ENCODE data around the gene SHB.

The SHB gene

GRCh38 chr9:38042626-38043357 is 26.2 kb downstream of the SHB start:
- no peak for DNase-seq (ENCODE audit: low read depth in 3 of 3)

DNA sequence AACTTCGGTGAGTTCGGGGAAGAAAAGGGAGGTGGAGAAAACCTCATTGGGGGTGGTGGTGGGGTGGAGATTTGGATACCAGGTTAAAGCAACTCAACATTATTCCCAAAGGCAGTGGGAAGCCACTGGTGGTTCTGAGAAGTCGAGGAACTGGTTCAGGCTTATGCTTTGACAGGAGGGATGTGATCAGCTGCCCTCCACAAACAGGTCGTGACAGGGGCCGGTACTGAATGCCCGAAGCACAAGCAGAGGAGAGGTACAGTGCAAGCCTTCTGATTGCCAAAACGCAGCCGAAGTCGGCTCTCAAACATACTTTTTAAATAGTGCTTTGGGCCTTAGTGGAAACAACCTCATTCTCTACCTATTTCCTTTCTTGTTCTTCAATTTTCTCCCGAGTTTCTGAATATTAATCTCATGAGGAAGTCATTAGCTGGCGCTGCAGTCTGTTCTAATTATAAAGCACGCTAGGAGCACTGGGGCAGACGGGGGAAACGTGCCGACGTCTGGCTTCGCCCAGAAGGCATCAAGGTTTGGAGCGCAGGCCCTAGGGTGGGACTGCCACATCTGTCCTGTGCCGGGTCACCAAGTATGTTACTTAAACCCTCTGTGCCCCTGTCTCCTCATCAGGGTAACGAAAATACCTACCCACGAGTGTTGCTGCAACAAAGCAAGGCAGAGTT is 27.3 kb downstream of the SHB start:
- DNase-seq (ENCODE audit: low read depth in 3 of 3), result no peak

GRCh38 chr9:38039907-38040682 is 28.9 kb downstream of the SHB start:
- DNase-seq (ENCODE audit: low read depth in 3 of 3), result no peak

- DNase-seq (ENCODE audit: low read depth in 3 of 3), result no peak
Measured at GRCh38 chr9:38039090-38039906, 29.7 kb downstream of the SHB start.

- no peak for DNase-seq (ENCODE audit: low read depth in 3 of 3)
Measured at GRCh38 chr9:38038307-38039089, 30.5 kb downstream of the SHB start.

DNA sequence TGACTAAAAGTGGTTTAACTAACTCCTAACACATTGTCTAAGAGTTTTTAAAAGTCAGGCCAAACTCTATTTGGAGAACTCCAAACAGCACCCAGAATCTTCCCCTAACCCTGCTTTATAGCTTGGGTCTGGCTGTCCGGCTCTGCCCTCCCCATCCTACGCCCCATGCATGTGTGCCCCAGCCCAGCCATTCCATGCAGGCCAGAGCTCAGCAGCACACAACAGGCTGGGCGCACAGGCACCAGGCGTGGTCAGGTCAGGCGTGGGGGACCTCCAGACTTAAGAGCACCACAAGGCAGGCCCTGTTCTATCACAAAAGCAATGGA is 31.1 kb downstream of the SHB start:
- no peak for DNase-seq (ENCODE audit: low read depth in 3 of 3)

DNA sequence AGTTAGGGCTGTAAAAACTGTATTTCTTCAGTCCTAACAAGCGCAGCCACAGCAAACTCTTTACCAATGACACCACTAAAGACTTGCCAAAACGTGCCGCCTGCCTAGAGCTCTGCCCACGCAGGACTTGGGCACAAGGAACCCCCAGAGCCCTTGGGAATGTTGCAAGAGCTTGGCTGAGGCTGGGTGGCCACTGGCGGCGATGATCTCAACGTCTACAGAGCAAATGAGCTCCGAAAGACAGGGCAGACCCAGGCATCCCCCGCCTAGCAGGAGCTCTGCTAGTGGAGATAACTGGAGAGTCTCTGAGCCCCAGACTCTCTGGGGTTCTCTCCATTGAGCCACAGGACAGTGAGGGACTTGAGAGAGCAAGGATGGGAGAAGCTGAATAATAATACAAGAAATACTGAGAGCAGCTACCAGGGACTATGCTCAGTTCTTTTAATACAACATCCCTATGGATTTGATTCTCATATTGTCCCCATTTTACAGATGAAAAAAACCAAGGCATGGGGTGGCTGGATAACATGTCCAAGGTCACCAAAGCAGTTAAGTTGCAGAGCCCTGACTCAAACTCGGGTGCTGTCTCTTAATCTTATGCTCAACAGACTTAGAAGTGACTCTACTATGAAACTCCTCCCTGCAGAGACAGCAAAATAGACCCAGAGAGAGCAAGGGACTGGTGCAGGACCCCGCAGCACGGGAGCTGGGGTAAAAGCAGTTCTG is 32.5 kb downstream of the SHB start:
- no peak for DNase-seq (ENCODE audit: low read depth in 3 of 3)

DNA sequence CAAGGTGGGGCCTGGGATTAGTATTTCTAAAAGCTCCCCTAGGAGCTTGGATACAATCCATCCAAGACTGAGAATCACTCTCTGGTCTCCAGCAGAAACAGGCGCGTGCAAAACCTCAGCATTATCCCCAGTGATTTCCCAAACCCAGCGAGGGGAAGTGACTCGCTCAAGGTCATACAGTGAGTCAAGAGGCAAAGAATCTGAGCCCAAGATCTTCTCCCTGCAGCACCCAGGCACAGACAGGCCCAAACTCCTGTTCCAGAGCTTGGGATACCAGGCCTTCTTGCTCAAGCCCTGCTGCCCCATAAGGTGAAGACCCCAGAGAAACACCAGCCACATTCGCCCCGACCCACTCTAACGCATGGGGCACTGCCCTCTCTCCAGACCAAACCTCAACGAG is 33.2 kb downstream of the SHB start:
- no peak for DNase-seq (ENCODE audit: low read depth in 3 of 3)

GRCh38 chr9:38033941-38034340 is 35.1 kb downstream of the SHB start:
- DNase-seq (ENCODE audit: low read depth in 3 of 3), result no peak

- DNase-seq (ENCODE audit: low read depth in 3 of 3), result no peak
Measured at GRCh38 chr9:38032266-38033110, 36.5 kb downstream of the SHB start.

DNA sequence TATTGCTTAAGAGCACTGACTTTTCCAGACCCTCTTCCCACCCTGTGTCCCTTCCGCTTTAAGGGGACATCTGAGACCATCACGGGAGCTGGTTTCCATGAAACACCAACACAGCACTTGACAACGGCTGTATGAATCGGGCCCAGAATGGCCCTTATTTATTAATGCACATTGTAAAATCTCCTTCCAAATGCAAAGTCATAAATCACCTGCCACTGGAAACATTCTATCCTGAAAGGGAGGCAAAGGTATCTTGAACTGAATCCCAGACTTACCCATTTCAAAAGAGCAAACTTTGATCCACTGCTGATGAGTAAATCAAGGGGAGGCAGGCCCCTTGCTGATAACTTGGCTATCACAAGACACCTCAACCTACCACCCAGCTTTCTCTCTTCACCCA is 37.4 kb downstream of the SHB start:
- DNase-seq (ENCODE audit: low read depth in 3 of 3), result no peak

GRCh38 chr9:38030658-38031057 is 38.4 kb downstream of the SHB start:
- no peak for DNase-seq (ENCODE audit: low read depth in 3 of 3)

GRCh38 chr9:38029915-38030638 is 39.0 kb downstream of the SHB start:
- no peak for DNase-seq (ENCODE audit: low read depth in 3 of 3)

DNA sequence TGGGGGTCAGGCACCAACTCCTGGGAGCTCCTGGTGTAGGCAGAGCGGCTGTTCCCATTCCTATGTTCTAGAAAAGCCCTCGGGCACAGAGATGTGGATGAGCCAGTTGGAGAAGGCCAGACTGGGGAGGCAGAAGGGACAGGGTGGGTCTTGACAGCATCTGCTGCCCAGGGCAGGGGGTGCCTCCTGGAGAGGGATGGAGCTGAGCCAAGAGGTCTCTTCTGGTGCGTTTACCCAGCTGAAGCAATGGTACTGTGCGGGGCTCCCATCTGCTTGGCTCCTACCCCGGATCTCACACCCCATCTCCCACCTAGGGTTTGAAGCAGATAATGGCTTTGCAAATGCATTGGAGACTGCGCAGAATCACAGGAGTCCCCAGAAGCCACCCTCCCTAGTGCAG is 41.3 kb downstream of the SHB start:
- DNase-seq (ENCODE audit: low read depth in 3 of 3), result no peak

GRCh38 chr9:38026840-38027527 is 42.0 kb downstream of the SHB start:
- DNase-seq (ENCODE audit: low read depth in 3 of 3), result no peak

DNA sequence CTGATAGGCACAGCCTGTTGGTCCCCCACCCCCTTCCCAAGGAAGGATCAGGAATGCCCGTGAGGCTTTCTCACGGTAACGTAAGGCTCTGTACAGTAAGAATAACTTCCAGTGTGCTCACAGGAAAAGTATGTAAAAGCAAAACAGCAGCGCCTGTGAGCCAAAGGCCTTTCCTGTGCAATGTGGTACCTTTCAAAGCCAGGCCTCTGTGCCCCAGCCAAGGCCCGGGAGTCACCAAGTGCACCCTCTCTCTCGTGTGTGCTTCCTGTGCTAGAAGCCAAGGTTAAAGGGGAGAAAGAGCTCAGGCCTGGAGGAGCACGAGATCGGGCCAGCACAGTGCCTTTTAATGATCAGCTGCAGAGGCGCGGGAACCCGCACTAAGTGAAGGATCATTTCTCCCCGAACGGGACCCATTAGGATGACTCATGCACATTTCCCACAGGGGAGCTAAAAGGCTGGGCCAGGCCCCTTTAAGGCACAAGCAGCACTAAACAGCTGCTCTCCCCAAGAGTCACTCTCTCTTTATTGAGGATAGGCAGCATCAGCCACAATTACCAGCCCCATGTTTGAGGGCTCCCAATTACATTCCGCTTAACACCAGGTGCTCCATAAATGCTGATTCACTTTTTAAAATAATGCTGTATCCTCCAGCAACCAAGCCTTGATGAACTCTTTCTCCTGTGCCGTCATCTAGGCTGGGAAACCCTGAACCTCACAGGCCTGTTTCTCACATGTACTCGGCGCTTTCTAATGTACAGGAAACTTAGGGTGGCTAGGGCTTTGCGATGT is 42.8 kb downstream of the SHB start:
- no peak for DNase-seq (ENCODE audit: low read depth in 3 of 3)

- no peak for DNase-seq (ENCODE audit: low read depth in 3 of 3)
Measured at GRCh38 chr9:38025166-38025565, 43.9 kb downstream of the SHB start.
